NCI-H2171 (cell line): Measurements from ENCODE around the gene IL10RA.

Source experiments
- DNase-seq: peaks from one replicate; lab custom pipeline; 2025; lab: John Stamatoyannopoulos, UW

IL10RA gene

DNA sequence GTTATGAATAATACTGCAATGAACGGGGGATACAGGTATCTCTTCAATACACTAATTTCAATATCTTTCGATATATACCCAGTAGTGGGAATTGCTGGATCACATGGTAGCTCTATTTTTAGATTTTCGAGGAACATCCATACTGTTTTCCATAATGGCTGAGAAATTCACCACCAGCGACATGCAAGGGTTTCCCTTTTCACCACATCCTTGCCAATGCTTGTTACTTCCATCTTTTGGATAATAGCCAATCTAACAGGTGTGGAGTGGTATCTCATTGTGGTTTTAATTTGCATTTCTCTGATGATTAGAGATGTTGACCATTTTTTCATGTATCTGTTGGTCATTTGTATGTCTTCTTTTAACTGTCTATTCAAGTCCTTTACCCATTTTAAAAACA, 5.9 kb downstream of the IL10RA start:
- DNase-seq: no peak

DNA sequence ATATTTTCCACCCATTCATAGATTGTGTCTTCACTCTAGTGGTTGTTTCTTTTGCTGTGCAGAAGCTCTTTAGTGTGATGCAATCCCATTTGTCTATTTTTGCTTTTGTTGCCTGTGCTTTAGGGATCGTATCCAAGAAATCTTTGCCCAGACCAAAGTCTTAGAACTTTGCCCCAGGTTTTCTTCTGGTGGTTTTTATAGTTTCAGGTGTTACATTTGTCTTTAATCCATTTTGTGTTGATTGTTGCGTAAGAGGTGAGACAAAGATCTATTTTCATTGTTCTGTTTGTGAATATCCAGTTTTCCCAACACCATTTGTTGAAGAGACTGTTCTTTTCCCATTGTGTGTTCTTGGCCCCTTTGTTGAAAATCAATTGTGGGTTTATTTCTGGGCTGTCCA, 6.4 kb downstream of the IL10RA start:
- no peak for DNase-seq

DNA sequence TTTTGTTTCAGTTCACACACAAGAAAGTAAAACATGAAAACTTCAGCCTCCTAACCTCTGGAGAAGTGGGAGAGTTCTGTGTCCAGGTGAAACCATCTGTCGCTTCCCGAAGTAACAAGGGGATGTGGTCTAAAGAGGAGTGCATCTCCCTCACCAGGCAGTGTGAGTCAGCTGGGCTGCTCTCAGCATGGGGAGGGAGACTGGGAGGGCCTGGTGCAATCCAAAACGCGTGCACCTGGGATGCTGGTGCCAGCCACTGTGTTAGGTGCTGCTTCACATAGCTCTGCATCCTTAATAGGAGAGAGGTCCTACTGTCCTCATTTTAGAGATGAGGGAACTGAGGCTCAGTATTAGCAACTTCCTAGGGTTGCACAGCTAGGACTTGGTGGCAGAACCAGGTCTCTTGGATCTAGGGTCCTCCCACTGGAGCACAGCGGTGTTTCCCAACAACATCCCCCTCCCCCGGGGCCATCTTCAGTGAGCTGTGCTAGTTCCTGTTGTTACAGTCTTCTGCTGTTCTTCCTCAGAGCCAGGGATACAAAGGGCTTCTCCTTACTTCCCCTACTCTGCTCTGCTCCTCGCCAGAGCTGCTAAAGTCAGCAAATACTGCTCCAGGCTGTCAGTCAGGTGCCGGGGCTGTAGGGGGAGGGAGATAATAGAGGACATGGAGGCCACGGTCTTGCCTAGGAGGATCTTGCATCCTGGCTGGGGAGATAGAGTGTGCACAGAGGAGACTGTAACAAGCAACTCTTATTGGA, 8.0 kb downstream of the IL10RA start:
- DNase-seq: no peak

DNA sequence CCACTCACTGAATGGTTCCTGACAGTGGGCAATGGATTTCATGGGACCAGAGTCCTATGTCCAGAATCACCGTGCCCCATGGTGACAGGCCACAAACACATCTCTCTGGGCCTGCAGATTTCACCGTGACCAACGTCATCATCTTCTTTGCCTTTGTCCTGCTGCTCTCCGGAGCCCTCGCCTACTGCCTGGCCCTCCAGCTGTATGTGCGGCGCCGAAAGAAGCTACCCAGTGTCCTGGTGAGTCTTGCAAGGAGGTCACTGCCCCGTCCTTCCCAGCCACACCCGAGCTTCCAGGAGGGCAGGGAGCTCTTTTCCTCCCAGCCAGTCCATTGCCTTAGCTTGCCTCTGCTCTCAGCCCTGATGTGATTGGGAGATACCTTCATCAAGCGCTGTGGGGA, 9.3 kb downstream of the IL10RA start:
- DNase-seq: no peak

DNA sequence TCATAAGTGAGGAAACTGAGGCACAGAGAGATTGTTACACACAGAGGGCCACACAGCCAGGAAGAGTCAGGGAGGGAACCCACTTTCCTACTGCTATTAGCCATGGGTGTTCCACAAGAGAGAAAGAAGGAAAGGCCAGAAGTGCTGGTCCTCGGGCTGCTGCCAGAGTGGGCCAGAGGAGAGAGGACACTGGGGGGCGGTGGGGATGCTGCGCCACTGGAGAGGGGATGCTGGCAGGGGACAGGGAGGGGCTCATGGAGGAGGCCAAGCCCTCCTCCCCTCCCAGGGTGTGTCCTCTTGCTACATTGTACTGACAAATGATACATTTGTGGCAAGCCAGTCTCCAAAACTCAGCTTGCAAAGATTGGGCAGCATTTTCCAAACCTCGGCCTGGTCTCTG, 9.9 kb downstream of the IL10RA start:
- DNase-seq: no peak

DNA sequence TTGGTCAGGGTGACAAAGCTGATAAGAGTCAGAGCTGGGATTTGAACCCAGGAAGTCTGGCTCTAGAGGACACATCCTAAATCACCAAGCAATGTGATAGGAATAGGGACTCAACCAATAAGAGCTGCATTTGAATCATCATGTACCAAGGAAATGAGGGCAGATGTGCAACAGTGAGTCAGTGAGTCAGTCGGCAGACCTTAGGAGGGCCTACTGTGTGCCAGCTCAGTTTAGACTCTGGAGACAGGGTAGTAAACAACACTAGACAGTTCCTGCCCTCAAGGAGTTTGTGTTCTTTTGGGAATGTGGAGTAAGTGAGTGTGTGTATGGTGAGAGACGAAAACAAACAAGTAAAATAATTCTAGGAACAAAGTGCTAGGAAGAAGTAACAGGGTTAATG, 11.2 kb downstream of the IL10RA start:
- no peak for DNase-seq

DNA sequence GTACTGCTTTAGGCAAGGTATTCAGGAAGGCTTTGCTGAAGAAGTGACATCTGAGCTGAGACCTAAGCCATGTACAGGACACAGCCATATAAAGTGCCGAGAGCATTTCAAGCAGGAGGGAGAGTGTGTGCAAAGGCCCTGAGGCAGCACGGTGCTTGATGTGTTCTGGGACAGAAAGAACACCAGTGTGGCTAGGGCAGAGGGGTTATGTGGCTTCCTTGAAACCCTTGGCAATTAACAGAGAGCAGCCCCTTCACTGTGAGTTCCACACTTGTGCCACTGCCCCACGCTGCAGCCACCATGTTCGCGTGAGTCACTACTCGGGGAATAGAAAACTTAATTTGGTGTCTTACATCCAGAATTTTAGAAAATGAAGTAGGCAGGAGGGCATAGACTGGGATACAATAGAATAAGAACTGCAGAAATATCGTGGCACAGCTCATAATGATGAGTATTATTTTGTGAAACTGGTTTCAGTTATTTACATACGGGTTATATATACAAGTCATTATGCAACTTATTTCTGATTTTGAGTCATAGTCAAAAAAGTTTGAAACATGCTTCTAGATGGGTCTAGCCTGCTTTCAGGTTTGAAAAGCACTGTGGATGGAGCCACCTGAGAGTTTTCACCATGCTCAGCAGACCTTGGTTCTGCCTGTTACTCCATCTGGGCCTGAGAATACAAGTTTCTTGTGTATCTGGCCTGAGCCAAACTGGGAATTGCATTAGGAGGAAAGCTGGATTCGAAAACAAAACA, 11.8 kb downstream of the IL10RA start:
- no peak for DNase-seq

DNA sequence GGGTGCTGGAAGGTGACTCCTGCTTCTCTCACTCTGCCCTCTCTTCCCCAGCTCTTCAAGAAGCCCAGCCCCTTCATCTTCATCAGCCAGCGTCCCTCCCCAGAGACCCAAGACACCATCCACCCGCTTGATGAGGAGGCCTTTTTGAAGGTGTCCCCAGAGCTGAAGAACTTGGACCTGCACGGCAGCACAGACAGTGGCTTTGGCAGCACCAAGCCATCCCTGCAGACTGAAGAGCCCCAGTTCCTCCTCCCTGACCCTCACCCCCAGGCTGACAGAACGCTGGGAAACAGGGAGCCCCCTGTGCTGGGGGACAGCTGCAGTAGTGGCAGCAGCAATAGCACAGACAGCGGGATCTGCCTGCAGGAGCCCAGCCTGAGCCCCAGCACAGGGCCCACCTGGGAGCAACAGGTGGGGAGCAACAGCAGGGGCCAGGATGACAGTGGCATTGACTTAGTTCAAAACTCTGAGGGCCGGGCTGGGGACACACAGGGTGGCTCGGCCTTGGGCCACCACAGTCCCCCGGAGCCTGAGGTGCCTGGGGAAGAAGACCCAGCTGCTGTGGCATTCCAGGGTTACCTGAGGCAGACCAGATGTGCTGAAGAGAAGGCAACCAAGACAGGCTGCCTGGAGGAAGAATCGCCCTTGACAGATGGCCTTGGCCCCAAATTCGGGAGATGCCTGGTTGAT, 12.6 kb downstream of the IL10RA start:
- no peak for DNase-seq

DNA sequence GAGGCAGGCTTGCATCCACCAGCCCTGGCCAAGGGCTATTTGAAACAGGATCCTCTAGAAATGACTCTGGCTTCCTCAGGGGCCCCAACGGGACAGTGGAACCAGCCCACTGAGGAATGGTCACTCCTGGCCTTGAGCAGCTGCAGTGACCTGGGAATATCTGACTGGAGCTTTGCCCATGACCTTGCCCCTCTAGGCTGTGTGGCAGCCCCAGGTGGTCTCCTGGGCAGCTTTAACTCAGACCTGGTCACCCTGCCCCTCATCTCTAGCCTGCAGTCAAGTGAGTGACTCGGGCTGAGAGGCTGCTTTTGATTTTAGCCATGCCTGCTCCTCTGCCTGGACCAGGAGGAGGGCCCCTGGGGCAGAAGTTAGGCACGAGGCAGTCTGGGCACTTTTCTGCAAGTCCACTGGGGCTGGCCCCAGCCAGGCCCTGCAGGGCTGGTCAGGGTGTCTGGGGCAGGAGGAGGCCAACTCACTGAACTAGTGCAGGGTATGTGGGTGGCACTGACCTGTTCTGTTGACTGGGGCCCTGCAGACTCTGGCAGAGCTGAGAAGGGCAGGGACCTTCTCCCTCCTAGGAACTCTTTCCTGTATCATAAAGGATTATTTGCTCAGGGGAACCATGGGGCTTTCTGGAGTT, 13.3 kb downstream of the IL10RA start:
- DNase-seq: no peak

DNA sequence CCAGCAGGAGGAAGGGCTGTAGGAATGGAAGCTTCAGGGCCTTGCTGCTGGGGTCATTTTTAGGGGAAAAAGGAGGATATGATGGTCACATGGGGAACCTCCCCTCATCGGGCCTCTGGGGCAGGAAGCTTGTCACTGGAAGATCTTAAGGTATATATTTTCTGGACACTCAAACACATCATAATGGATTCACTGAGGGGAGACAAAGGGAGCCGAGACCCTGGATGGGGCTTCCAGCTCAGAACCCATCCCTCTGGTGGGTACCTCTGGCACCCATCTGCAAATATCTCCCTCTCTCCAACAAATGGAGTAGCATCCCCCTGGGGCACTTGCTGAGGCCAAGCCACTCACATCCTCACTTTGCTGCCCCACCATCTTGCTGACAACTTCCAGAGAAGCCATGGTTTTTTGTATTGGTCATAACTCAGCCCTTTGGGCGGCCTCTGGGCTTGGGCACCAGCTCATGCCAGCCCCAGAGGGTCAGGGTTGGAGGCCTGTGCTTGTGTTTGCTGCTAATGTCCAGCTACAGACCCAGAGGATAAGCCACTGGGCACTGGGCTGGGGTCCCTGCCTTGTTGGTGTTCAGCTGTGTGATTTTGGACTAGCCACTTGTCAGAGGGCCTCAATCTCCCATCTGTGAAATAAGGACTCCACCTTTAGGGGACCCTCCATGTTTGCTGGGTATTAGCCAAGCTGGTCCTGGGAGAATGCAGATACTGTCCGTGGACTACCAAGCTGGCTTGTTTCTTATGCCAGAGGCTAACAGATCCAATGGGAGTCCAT, 14.1 kb downstream of the IL10RA start:
- DNase-seq: no peak

DNA sequence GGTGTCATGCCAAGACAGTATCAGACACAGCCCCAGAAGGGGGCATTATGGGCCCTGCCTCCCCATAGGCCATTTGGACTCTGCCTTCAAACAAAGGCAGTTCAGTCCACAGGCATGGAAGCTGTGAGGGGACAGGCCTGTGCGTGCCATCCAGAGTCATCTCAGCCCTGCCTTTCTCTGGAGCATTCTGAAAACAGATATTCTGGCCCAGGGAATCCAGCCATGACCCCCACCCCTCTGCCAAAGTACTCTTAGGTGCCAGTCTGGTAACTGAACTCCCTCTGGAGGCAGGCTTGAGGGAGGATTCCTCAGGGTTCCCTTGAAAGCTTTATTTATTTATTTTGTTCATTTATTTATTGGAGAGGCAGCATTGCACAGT, 14.6 kb downstream of the IL10RA start:
- DNase-seq: no peak

DNA sequence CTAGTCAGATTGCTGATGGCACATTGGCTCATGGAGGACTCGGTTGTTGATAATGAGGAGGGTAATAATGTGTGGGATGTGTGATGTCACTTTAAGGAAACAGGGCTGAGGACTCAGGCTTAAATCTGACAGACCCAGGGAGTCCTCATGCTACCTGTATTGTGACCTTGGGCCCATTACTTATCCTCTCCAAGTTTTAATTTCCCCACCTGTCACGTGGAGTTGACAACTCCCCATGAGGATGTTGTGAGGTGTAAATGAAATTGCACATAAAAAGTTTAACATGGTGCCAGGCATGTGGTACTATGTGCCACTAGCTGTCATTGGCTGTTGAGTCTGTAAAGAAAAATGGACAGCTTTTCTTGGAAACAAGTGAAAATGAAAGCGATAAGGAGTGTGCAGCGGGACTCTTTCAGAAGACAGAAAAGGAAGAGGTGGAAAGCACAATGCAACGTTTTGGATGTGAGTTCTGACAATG, 15.3 kb downstream of the IL10RA start:
- DNase-seq: no peak

DNA sequence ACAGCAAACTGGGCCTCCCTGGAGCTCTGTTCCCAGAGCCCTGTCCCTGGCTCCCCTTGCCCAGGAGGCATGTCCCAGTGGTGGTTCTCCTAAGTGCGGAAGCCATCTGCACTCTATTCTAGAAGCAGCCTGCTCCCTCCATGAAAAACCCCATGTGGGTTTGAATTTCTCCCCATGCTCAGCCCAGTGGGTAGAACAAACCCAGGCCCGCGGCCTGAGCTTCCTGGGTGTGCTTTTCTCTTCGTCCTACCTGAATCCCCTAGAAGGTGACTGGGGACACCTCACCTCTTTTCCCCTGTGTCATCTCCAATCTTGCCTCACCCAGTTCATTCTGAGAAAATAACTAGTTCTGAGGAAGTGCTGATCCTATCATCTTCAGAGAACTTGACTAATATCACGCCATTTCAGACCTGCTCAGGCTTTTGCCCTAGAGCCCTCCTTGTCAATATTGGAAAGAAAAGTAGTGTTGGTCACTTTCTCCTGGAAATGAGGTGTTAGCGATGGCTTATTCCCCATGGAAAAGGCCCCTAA, 15.9 kb downstream of the IL10RA start:
- no peak for DNase-seq

DNA sequence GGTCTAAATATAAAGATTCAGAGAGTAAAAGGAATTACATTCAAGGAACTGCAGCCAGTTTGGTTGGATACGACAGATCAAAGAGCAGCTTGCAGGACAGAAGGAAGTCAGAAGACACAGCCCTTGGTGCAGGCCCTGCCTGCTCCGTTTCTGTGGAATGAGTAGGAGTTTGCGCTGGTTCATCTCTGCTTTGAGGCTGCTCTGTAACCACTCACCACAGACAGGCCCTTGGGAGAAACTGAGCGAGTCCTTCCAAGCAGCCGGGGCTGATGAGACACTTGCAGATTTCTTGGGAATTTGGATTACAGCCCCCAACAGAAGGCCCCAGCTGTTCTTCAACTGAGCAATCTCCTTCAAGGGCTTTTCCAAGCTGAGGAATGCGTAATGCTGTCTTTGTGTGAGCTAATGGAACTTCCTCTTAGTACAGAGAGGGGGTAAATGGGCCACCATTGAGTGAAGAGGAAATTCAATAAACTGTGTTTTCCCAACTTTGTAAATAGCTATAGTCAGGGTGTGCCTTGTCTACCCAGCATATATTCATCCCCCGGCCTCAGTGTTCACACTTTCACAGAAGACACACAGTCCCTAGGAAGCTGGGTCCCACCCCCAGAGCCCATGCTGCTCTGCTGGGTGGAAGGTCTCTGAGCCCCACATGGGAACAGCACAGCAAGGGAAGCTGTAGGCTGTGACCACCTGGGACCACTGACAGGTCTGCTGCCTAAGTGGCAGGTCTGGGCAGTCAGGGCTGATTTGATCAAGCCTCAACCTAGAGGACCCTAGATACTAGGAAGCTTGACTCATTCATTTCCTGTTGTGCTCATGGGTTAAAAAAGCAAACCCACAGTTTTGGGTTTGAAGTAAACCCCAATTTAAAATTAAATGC, 16.6 kb downstream of the IL10RA start:
- no peak for DNase-seq

DNA sequence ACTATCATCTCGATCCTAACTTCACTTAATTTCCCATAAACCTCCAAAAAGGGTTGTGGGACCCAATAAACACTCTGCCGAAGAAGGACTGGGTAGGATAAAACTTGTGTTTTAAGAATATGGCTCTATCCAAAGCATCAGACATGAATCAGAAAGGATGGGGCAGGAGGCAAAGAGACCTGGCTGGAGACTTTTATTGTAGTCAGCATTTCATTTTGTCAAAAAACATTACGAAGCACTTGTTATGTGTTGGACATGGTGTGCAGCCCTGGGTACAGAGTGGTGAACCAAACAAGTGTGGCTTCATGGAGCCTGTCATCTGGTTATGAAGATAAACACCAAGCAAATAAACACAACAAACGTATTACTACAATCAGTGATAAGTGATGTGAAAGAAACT, 17.3 kb downstream of the IL10RA start:
- no peak for DNase-seq

DNA sequence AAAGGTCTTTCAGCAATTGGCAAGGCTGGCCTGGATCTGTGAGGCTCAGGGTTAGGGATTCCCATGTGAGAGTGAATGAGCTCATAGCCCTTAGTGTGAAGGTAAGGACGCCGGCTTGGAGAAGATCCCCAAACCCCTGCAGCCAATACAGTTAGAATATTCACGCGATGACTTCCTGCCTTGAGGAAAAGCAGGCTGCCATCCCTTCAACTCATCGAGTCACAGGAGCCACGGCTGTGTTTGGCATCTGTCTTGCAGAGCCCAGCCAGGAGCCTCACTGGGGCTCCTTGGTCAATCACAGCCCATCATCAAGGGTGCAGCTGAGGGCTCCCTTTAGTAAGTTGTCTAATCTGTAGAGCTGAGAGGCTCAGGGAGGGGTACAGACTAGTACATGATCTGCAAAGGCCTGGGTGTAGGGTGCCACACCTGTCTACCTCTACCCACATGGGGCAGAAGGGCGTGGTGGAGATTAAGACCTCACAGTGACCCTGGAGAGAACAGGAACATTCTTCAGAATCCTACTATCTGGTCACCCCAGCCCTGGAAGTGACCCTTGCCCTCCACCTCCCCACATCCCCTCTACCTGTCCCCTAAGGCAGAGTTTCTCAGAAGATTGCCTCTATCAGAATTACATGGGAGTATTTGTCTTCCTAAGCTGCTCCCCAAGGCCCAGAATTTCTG, 18.5 kb downstream of the IL10RA start:
- no peak for DNase-seq

DNA sequence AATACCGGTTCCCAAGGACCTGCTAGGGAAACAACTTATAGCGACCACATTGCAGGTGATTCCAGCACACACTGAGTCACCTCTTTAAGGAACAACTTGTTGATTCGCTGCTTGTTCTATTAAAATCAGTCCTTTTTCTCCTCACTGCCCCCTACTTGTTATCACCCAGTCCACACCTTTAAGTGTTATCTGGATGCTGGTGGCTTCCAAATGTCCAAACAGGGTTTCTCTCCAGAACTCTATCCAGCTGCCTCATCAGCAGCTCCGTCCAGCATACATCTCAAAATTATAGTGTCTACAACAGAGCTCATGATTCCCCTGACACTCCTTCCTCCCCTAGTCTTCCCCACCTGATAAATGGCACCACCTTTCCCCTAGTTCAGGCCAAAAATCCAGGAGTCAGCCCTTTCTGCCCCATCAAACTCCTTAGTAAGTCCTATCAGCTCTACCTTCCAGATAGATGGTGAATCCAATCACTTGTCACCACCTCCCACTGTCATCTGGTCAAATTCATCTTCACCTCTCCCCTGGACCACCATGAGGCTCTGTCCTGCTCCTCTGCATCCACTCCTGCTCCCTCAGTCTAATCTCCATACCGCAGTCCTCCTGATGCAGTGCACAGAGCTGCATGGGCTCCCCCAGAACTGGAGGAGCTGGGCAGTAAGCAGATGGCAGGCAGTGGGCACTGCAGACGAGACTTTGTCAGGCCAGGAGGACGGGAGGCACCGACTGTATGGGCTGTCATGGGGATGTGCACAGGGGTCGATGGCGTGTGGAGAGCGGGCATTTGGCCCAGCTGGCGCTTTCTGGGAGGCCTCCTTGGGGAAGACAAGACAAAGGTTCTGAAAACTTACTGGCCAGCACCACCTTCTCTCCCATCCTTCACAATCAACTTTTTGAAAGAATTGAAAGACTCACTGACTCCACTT, 19.3 kb downstream of the IL10RA start:
- DNase-seq: no peak

DNA sequence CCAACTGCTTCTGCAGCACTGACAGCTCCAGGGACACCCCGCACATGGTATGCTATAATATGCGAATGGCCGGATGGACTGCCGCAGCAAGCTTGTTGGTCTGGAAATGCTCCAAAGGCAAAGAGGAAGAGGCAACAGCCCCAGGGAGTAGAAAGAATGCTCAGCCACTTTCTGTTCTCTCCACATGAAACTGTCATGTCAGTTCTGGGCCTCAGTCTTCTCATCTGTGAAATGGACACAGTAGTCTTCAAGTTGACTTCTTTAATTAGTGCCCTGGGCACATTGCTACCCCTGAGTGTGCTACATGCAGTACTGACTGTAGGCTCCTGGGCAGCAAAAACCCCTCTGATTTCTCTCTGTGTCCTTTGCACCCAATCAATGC, 19.9 kb downstream of the IL10RA start:
- DNase-seq: no peak

DNA sequence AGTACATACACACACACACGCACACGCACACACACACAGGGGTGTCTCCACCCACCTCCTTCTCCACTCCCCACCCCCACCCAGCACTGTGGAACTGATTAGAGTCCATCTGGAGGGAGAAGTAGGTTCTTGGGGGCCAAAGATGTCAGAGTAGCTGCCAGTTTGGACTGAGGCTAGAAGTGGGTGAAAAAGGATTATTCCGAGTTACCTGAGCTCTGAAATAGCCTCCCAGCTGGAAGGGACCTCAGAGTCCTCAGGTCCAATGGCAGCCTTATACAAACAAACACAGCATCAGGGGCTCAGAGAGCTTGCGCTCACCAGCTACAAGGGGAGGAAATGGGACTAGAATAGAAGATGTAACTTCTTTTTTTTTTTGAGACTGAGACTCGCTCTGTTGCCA, 20.8 kb downstream of the IL10RA start:
- no peak for DNase-seq
